ENCODE data around the gene ALK. TPM values are rescaled to one million over a fixed set of nuclear protein-coding genes. Genes with fewer than 3 reads are reported as not detected.

Gene ALK
- polyA plus RNA-seq, 2 of the 4 experiments (the other 2 are of a cell fraction): not detected

- Histone ChIP-seq H3K4me2 (no peak overlapping the region), H3K9me3 (no peaks in the 10 kb centered on the region), H3K4me3 (no peak overlapping the region), H3K27ac (no peak overlapping the region), H3K4me1 (no peaks in the 10 kb centered on the region)
- CTCF ChIA-PET: interaction anchor here (0.6 kb wide), 1 partner anchor 217 kb away, joined by 3 read pairs; no protein-coding TSS in a partner anchor
- FAIRE-seq (no peak), DNase-seq (ENCODE audit: low read depth in 1 of 2, low spot score in 1 of 2) (no peak), ATAC-seq (no peak)
- WGBS (ENCODE audit: missing lambda C conversion rate): 59% methylated on average over 2 of the region's 9 CpGs
- no peak for TF ChIP-seq ATOH8 (CRISPR knock-in tag; IDR thresholded peaks at IDR 0.05; ENCODE audit: low read depth)
- no peak for TF ChIP-seq HOXB13 (CRISPR knock-in tag; IDR thresholded peaks at IDR 0.05; ENCODE audit: low read depth)
- no peak for TF ChIP-seq NFE2L2 (conservative IDR thresholded peaks at IDR 0.05; ENCODE audit: low read length)
- no peak for TF ChIP-seq EHF (CRISPR knock-in tag; IDR thresholded peaks at IDR 0.05)
- TF ChIP-seq CHD4 (IDR thresholded peaks at IDR 0.05; ENCODE audit: borderline replicate concordance): no peak
- no peak for TF ChIP-seq BHLHE40 (IDR thresholded peaks at IDR 0.05; ENCODE audit: low read depth, low read length)
- TF ChIP-seq RCOR1 (IDR thresholded peaks at IDR 0.05; ENCODE audit: low read depth, low read length): no peak
- TF ChIP-seq ZC3H11A (IDR thresholded peaks at IDR 0.05): no peak
- POLR2A ChIA-PET: no interaction called here
Observed at GRCh38 chr2:29475499-29475898, 445.9 kb downstream of the ALK start.

GRCh38 chr2:29469961-29470360 lies 451.4 kb downstream of the ALK start:
- H3K4me3 ChIP-seq: no peak overlapping the region
- no peak overlapping the region for H3K4me2 ChIP-seq
- FAIRE-seq (no peak), ATAC-seq (no peak), DNase-seq (ENCODE audit: low read depth in 1 of 2, low spot score in 1 of 2) (no peak)
- H3K9me3 ChIP-seq: peaks cover 16% of the 10 kb centered on the region; the same call in 1 of the 3 replicates
- TF ChIP-seq CHD4 (IDR thresholded peaks at IDR 0.05; ENCODE audit: borderline replicate concordance) (no peak), POLR2AphosphoS2 (conservative IDR thresholded peaks at IDR 0.05; ENCODE audit: low read length) (no peak), ATOH8 (CRISPR knock-in tag; IDR thresholded peaks at IDR 0.05; ENCODE audit: low read depth) (no peak), RNF2 (IDR thresholded peaks at IDR 0.05; ENCODE audit: borderline replicate concordance, low read depth) (no peak)
- under 1% methylated on average over 3 of the region's 3 CpGs for WGBS (ENCODE audit: missing lambda C conversion rate)
- POLR2A ChIA-PET: no interaction called here
- CTCF ChIA-PET: no interaction called here
- no peak overlapping the region for H3K27ac ChIP-seq
- no peaks in the 10 kb centered on the region for H3K4me1 ChIP-seq

- ChIA-PET POLR2A (no interaction called here), CTCF (interaction anchor here (1.2 kb wide), 1 partner anchor 21 kb away, joined by 3 read pairs; no protein-coding TSS in a partner anchor)
- Histone ChIP-seq H3K4me2 (no peak overlapping the region), H3K4me1 (no peaks in the 10 kb centered on the region), H3K27ac (no peak overlapping the region), H3K9me3 (peaks cover 16% of the 10 kb centered on the region; the same call in 1 of the 3 replicates), H3K4me3 (no peak overlapping the region)
- DNase-seq (ENCODE audit: low read depth in 1 of 2, low spot score in 1 of 2): no peak
- FAIRE-seq: no peak
- ATAC-seq: no peak
- TF ChIP-seq HOXB5 (CRISPR knock-in tag; IDR thresholded peaks at IDR 0.05) (no peak), PHF8 (IDR thresholded peaks at IDR 0.05; ENCODE audit: borderline replicate concordance, low read depth) (no peak), E2F6 (IDR thresholded peaks at IDR 0.05; ENCODE audit: borderline replicate concordance, low read depth) (no peak)
- 0% methylated on average over 1 of the region's 1 CpG for WGBS (ENCODE audit: missing lambda C conversion rate)
Observed at GRCh38 chr2:29469516-29469915, 451.9 kb downstream of the ALK start.

- peak; percentile 39 for FAIRE-seq
- H3K4me3 ChIP-seq: no peak overlapping the region
- no peak for TF ChIP-seq CHD4 (IDR thresholded peaks at IDR 0.05; ENCODE audit: borderline replicate concordance)
- no peak for TF ChIP-seq EP300 (IDR thresholded peaks at IDR 0.05)
- TF ChIP-seq SMC3 (IDR thresholded peaks at IDR 0.05): no peak
- no peak for TF ChIP-seq RNF2 (IDR thresholded peaks at IDR 0.05; ENCODE audit: borderline replicate concordance, low read depth)
- no peak for TF ChIP-seq RCOR1 (IDR thresholded peaks at IDR 0.05; ENCODE audit: low read depth, low read length)
- no peak for TF ChIP-seq CHD2 (IDR thresholded peaks at IDR 0.05; ENCODE audit: low read length, partially characterized antibody)
- TF ChIP-seq EHF (CRISPR knock-in tag; IDR thresholded peaks at IDR 0.05): no peak
- TF ChIP-seq MAZ (IDR thresholded peaks at IDR 0.05; ENCODE audit: borderline replicate concordance, low read depth, low read length): no peak
- H3K9me3 ChIP-seq: no peaks in the 10 kb centered on the region
- WGBS (ENCODE audit: missing lambda C conversion rate): 17% methylated on average over 3 of the region's 3 CpGs
- H3K4me2 ChIP-seq: no peak overlapping the region
- ChIA-PET CTCF (no interaction called here), POLR2A (no interaction called here)
- no peaks in the 10 kb centered on the region for H3K4me1 ChIP-seq
- no peak for DNase-seq (ENCODE audit: low read depth in 1 of 2, low spot score in 1 of 2)
- ATAC-seq: no peak
- H3K27ac ChIP-seq: no peak overlapping the region
Observed at GRCh38 chr2:29463181-29463900, 458.0 kb downstream of the ALK start.

Measured in A549 (cell line).